IMR-90 (cell line): ENCODE measurements around the gene SSR4. TPM values are rescaled to one million over a fixed set of nuclear protein-coding genes. Genes with fewer than 3 reads are reported as not detected.

Source experiments
- ATAC-seq: fragments of 200-7000 bp; cut with Tn5 transposase; 2 replicates; pipeline ENCODE4 v1.9.1; 2020; ENCODE audit warnings: low read depth, mild to moderate bottlenecking, moderate library complexity
- BruUV-seq: library from RNA; stranded (reverse); fragments of 400-500 nt; replicated peaks from 2 replicates; lab custom pipeline; 2021; lab: Mats Ljungman, UMichigan
- CTCF ChIA-PET: fragments of 300-600 bp; formaldehyde crosslinking; extraction: SDS; loops from one replicate; lab custom pipeline; 2021; ENCODE audit warnings: antibody characterized with exemption; lab: Yijun Ruan, JAX
- POLR2A ChIA-PET: fragments of 300-600 bp; sonication (Branson Sonifier 250); formaldehyde crosslinking; loops from one replicate; lab custom pipeline; 2022; ENCODE audit warnings: antibody characterized with exemption; ENCODE audit not compliant: unreplicated experiment; lab: Charles Lee
- DNase-seq: peaks from one replicate; pipeline ENCODE4 v3.0.0; 2013
- H2AFZ ChIP-seq: replicated peaks from 2 replicates; pipeline ENCODE3; 2013; ENCODE audit warnings: low read length, mild to moderate bottlenecking; ENCODE audit not compliant: poor library complexity
- H2AK5ac ChIP-seq: 2 replicates; pipeline ENCODE4 v1.6.1; 2013; ENCODE audit warnings: low read depth, low read length, inconsistent platforms
- H2AK9ac ChIP-seq: replicated peaks from 2 replicates; pipeline ENCODE3; 2013; ENCODE audit warnings: mild to moderate bottlenecking, low read depth, low read length, moderate library complexity; ENCODE audit not compliant: poor library complexity
- H2BK120ac ChIP-seq: 2 replicates; pipeline ENCODE4 v1.6.1; 2013; ENCODE audit warnings: low read depth, low read length, inconsistent platforms
- H2BK15ac ChIP-seq: 3 replicates; pipeline ENCODE4 v1.6.1; 2013; ENCODE audit warnings: low read depth, low read length, inconsistent platforms
- H2BK20ac ChIP-seq: 2 replicates; pipeline ENCODE4 v1.6.1; 2013; ENCODE audit warnings: low read depth, mild to moderate bottlenecking, inconsistent platforms, low read length, moderate library complexity
- H2BK5ac ChIP-seq: 2 replicates; pipeline ENCODE4 v1.6.1; 2013; ENCODE audit warnings: mild to moderate bottlenecking, low read depth, low read length, inconsistent platforms; ENCODE audit not compliant: poor library complexity, severe bottlenecking
- H3K14ac ChIP-seq: replicated peaks from 2 replicates; pipeline ENCODE4 v1.6.1; 2013; ENCODE audit warnings: low read depth, low read length, inconsistent platforms
- H3K18ac ChIP-seq: 2 replicates; pipeline ENCODE4 v1.6.1; 2013; ENCODE audit warnings: low read depth, low read length, control low read depth
- H3K23ac ChIP-seq: 2 replicates; pipeline ENCODE4 v1.6.1; 2013; ENCODE audit warnings: low read depth, low read length, inconsistent platforms
- H3K27ac ChIP-seq: 2 replicates; pipeline ENCODE4 v1.5.1; 2013; ENCODE audit warnings: mild to moderate bottlenecking, control low read depth, low read length; ENCODE audit not compliant: insufficient read depth
- H3K27me3 ChIP-seq: 2 replicates; pipeline ENCODE4 v1.6.1; 2013; ENCODE audit warnings: low read length; ENCODE audit not compliant: control insufficient read depth, insufficient read depth
- H3K36me3 ChIP-seq: 2 replicates; pipeline ENCODE4 v1.6.1; 2013; ENCODE audit warnings: low read length, mixed read lengths; ENCODE audit not compliant: control insufficient read depth, insufficient read depth
- H3K4ac ChIP-seq: 2 replicates; pipeline ENCODE4 v1.6.1; 2013; ENCODE audit warnings: low read depth, low read length, inconsistent platforms
- H3K4me1 ChIP-seq: 2 replicates; pipeline ENCODE4 v1.6.1; 2013; ENCODE audit warnings: low read length, mixed read lengths; ENCODE audit not compliant: control insufficient read depth, insufficient read depth
- H3K4me2 ChIP-seq: 2 replicates; pipeline ENCODE4 v1.6.1; 2013; ENCODE audit warnings: low read depth, mild to moderate bottlenecking, control low read depth, low read length, moderate library complexity
- H3K4me3 ChIP-seq: 2 replicates; pipeline ENCODE4 v1.5.1; 2013; ENCODE audit warnings: low read depth, mild to moderate bottlenecking, control low read depth, low read length, moderate library complexity; ENCODE audit not compliant: insufficient read depth
- H3K56ac ChIP-seq: 2 replicates; pipeline ENCODE4 v1.6.1; 2013; ENCODE audit warnings: low read length, inconsistent platforms; ENCODE audit not compliant: insufficient read depth; ENCODE audit errors: extremely low read depth
- H3K79me1 ChIP-seq, 2 experiments: 2 replicates each; pipeline ENCODE4 v1.6.1; 2013; ENCODE audit warnings: low read length in 2 of 2, inconsistent platforms in 1 of 2, low read depth in 1 of 2
- H3K9ac ChIP-seq: 2 replicates; pipeline ENCODE4 v1.6.1; 2013; ENCODE audit warnings: low read depth, low read length, control low read depth
- H3K9me1 ChIP-seq: 2 replicates; pipeline ENCODE4 v1.6.1; 2013; ENCODE audit warnings: low read length, inconsistent platforms; ENCODE audit not compliant: insufficient read depth
- H3K9me3 ChIP-seq: 2 replicates; pipeline ENCODE4 v1.6.1; 2013; ENCODE audit warnings: low read length; ENCODE audit not compliant: control insufficient read depth, insufficient read depth
- H4K20me1 ChIP-seq: 2 replicates; pipeline ENCODE4 v1.6.1; 2013; ENCODE audit warnings: low read length, inconsistent platforms; ENCODE audit not compliant: insufficient read depth
- H4K5ac ChIP-seq: 2 replicates; pipeline ENCODE4 v1.6.1; 2013; ENCODE audit warnings: mild to moderate bottlenecking, low read depth, low read length, control low read depth
- H4K8ac ChIP-seq, 2 experiments: 2 replicates each; pipeline ENCODE4 v1.6.1; 2013; ENCODE audit warnings: low read depth in 2 of 2, low read length in 2 of 2, control low read depth in 1 of 2, inconsistent platforms in 1 of 2
- H4K91ac ChIP-seq: 2 replicates; pipeline ENCODE4 v1.6.1; 2013; ENCODE audit warnings: low read depth, low read length, inconsistent platforms; ENCODE audit not compliant: insufficient read depth
- CEBPB ChIP-seq: IDR thresholded peaks from 2 replicates; pipeline ENCODE4 v1.6.1; 2012; ENCODE audit warnings: low read depth, low read length, improper control_type of control experiment
- CHD1 ChIP-seq: IDR thresholded peaks from 2 replicates; pipeline ENCODE4 v1.6.1; 2012; ENCODE audit warnings: low read depth, low read length, improper control_type of control experiment
- FOS ChIP-seq: fragments of 150-350 bp; IDR thresholded peaks from 2 replicates; pipeline ENCODE4 v1.6.1; 2016; ENCODE audit warnings: low read depth, low read length
- MAZ ChIP-seq: IDR thresholded peaks from 2 replicates; pipeline ENCODE4 v1.6.1; 2012; ENCODE audit warnings: low read depth, mild to moderate bottlenecking, low read length, improper control_type of control experiment, moderate library complexity, borderline replicate concordance
- NFE2L2 ChIP-seq: fragments of 150-350 bp; IDR thresholded peaks from 2 replicates; pipeline ENCODE4 v1.6.1; 2016; ENCODE audit warnings: low read depth, mild to moderate bottlenecking, low read length
- POLR2A ChIP-seq: IDR thresholded peaks from 2 replicates; pipeline ENCODE4 v1.6.1; 2012; ENCODE audit warnings: mild to moderate bottlenecking, low read depth, low read length
- RAD21 ChIP-seq: IDR thresholded peaks from 2 replicates; pipeline ENCODE4 v1.6.1; 2012; ENCODE audit warnings: low read length, improper control_type of control experiment
- WGBS, 2 experiments: methylation state at CpG; one replicate each; pipeline versions ENCODE4 v1.1.5 to v1.1.7; 2013; ENCODE audit warnings: missing lambda C conversion rate in 2 of 2; ENCODE audit not compliant: insufficient read length in 1 of 2; ENCODE audit errors: extremely low coverage in 2 of 2; 5-methylcytosine and 5-hydroxymethylcytosine counted together
- dilution Hi-C: fragments of 300-500 bp; cut with HindIII; formaldehyde crosslinking; loops from one replicate; pipeline ENCODE4 v1.14.3; 2018; ENCODE audit warnings: low sequenced_read_pairs; ENCODE audit not compliant: unreplicated experiment
- in situ Hi-C: fragments of 300-500 bp; cut with MboI; formaldehyde crosslinking; loops from 3 replicates; pipeline ENCODE4 v1.14.3; 2019; ENCODE audit warnings: low sequenced_read_pairs, inconsistent platforms, mixed read lengths
- intact Hi-C: fragments of 100-400 bp; cut with micrococcal nuclease; formaldehyde crosslinking; loops from 2 replicates; pipeline ENCODE4 v1.10.0; 2022
- polyA plus RNA-seq, 3 experiments: library from polyadenylated mRNA; depleted of rRNA; stranded (reverse); fragments of >200 nt; gene quantifications; 2 replicates each; pipeline ENCODE4 v1.2.3, GENCODE V29; 2012; ENCODE audit warnings: low replicate concordance in 1 of 3
- total RNA-seq: library from RNA; depleted of rRNA; stranded (reverse); fragments of >200 nt; gene quantifications from 2 replicates; pipeline ENCODE4 v1.2.3, GENCODE V29; 2012
- TF ChIP-seq, protein P1 (sequence below): fragments of 150-350 bp; IDR thresholded peaks from 2 replicates; pipeline ENCODE4 v1.6.1; 2017; ENCODE audit warnings: mild to moderate bottlenecking, antibody characterized with exemption, low read length, low read depth
- TF ChIP-seq, protein P2 (sequence below): fragments of 150-350 bp; IDR thresholded peaks from 2 replicates; pipeline ENCODE4 v1.6.1; 2016; ENCODE audit warnings: low read depth, mild to moderate bottlenecking, low read length, moderate library complexity, borderline replicate concordance

Gene SSR4
- total and polyA plus RNA-seq, 2 of the 4 experiments (the other 2 are of a cell fraction) = 141 to 480 TPM

DNA sequence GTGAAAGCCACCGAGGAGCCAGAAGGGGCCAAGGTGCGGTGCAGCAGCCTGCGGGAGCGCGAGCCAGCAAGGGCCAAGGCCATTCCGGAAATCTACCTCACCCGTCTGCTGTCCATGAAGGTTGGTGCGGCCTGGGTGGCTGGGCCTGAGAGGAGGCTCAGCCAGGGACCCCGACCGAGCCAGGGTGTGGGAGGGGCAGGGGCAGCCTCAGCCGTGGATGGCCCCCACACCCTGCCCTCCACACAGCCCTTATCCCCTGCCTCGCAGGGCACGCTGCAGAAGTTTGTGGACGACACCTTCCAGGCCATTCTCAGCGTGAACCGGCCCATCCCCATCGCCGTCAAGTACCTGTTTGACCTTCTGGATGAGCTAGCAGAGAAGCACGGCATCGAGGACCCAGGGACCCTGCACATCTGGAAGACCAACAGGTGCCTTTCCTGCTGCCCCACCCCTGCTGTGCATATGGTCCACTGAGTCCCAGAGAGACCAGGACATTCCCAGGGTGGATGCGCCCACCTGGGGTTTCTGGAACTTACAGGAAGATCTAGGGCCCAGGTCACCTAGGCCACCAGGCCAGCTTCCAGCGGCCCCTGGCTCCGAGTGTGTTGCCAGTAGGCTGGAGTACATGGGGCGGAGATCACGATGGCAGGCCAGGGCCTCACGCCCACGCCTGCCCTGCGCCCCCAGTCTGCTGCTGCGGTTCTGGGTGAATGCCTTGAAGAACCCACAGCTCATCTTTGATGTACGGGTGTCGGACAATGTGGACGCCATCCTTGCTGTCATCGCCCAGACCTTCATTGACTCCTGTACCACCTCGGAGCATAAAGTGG, 17.0 kb upstream of the SSR4 start (continued):
- no peak for TF ChIP-seq NFE2L2

DNA sequence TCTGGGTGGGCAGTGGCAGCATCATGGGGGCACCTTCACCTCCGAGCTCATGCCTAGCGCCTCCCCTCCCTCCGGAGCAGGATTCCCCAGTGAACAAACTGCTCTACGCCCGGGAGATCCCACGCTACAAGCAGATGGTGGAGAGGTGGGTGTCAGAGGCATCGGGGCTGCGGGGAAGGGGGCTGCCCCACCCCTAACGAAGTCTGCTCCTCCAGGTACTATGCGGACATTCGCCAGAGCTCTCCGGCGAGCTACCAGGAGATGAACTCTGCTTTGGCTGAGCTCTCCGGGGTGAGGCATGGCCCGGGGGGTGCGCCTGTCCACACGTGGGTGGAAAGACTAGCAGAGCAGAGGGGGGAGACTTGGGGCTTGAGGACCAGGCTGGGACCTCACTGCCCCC, 16.3 kb upstream of the SSR4 start:
- no peak overlapping the region for H3K23ac ChIP-seq
- H2BK5ac ChIP-seq = no peak overlapping the region
- H3K27ac ChIP-seq = no peak overlapping the region
- DNase-seq (no peak), ATAC-seq (no peak)
- H3K9ac ChIP-seq = no peak overlapping the region
- no peaks in the 10 kb centered on the region for H3K79me1 ChIP-seq
- H3K27me3 ChIP-seq = no peaks in the 10 kb centered on the region
- TF ChIP-seq, protein P1, sequence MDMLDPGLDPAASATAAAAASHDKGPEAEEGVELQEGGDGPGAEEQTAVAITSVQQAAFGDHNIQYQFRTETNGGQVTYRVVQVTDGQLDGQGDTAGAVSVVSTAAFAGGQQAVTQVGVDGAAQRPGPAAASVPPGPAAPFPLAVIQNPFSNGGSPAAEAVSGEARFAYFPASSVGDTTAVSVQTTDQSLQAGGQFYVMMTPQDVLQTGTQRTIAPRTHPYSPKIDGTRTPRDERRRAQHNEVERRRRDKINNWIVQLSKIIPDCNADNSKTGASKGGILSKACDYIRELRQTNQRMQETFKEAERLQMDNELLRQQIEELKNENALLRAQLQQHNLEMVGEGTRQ = no peak
- no peak for TF ChIP-seq RAD21
- no peak for TF ChIP-seq CHD1
- no peak for TF ChIP-seq POLR2A
- no peak for TF ChIP-seq FOS
- no peak for TF ChIP-seq CEBPB
- TF ChIP-seq, protein P2, sequence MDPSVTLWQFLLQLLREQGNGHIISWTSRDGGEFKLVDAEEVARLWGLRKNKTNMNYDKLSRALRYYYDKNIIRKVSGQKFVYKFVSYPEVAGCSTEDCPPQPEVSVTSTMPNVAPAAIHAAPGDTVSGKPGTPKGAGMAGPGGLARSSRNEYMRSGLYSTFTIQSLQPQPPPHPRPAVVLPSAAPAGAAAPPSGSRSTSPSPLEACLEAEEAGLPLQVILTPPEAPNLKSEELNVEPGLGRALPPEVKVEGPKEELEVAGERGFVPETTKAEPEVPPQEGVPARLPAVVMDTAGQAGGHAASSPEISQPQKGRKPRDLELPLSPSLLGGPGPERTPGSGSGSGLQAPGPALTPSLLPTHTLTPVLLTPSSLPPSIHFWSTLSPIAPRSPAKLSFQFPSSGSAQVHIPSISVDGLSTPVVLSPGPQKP = no peak
- TF ChIP-seq MAZ = no peak
- in situ Hi-C loops (no loop called here), dilution Hi-C loops (no loop called here), intact Hi-C loops (no loop called here)
- H3K14ac ChIP-seq = no peak overlapping the region
- H3K4ac ChIP-seq = no peak overlapping the region
- no peak overlapping the region for H4K8ac ChIP-seq
- H3K4me3 ChIP-seq = no peak overlapping the region
- ChIA-PET CTCF (interaction anchor here (0.6 kb wide), 1 partner anchor 169 kb away, joined by 4 read pairs; no protein-coding TSS in a partner anchor), POLR2A (no interaction called here)
- no peak overlapping the region for H3K56ac ChIP-seq
- no peak overlapping the region for H2BK120ac ChIP-seq
- H4K20me1 ChIP-seq = no peaks in the 10 kb centered on the region
- H2BK15ac ChIP-seq = no peak overlapping the region
- no CpG with 5 or more reads among the region's 17 CpGs for WGBS, 2 experiments
- H3K9me1 ChIP-seq = no peaks in the 10 kb centered on the region
- no peak overlapping the region for H4K5ac ChIP-seq
- no peak overlapping the region for H2AFZ ChIP-seq
- H4K91ac ChIP-seq = no peak overlapping the region
- H2BK20ac ChIP-seq = no peak overlapping the region
- H3K36me3 ChIP-seq = peaks cover 4% of the 10 kb centered on the region; the same call in 1 of the 2 replicates
- H2AK5ac ChIP-seq = no peak overlapping the region
- H3K4me1 ChIP-seq = no peaks in the 10 kb centered on the region
- H3K18ac ChIP-seq = no peak overlapping the region
- no peak overlapping the region for H3K4me2 ChIP-seq
- BruUV-seq = no TSS peak
- H2AK9ac ChIP-seq = no peak overlapping the region
- H3K9me3 ChIP-seq = no peaks in the 10 kb centered on the region; the same call in 1 of the 2 replicates
